ENCODE measurements around the gene NDUFV2.

DNA sequence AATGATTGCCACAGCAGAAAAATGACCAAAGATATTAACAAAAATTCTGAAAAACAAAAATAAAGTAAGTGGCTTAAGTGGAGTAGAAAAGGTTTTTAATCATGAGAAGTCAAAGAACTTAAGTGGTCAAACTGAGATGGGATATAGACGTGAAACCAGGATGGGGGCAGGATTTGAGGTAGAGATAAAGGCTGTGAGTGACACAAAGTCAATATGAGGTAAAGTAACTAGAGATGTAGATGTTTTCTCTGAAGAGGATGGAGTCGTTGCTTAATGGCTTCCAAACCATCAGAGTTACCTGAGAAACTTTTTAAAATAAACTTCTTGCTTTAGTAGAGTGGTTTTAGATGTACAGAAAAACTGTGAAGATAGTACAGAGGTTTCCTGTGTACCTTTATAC lies 55.3 kb downstream of the NDUFV2 start:
- TF ChIP-seq, protein P1, sequence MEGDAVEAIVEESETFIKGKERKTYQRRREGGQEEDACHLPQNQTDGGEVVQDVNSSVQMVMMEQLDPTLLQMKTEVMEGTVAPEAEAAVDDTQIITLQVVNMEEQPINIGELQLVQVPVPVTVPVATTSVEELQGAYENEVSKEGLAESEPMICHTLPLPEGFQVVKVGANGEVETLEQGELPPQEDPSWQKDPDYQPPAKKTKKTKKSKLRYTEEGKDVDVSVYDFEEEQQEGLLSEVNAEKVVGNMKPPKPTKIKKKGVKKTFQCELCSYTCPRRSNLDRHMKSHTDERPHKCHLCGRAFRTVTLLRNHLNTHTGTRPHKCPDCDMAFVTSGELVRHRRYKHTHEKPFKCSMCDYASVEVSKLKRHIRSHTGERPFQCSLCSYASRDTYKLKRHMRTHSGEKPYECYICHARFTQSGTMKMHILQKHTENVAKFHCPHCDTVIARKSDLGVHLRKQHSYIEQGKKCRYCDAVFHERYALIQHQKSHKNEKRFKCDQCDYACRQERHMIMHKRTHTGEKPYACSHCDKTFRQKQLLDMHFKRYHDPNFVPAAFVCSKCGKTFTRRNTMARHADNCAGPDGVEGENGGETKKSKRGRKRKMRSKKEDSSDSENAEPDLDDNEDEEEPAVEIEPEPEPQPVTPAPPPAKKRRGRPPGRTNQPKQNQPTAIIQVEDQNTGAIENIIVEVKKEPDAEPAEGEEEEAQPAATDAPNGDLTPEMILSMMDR (IDR thresholded peaks at IDR 0.05) = no peak
- TF ChIP-seq POLR2A (IDR thresholded peaks at IDR 0.05) = no peak

Measured in esophagus squamous epithelium (tissue), 4 donors.